OCI-LY7 (cell line): ENCODE data around the gene FOXO3.

Experiments used
- EZH2phosphoT487 ChIP-seq: fragments of 200-600 bp; sonication (generic); IDR thresholded peaks from 2 replicates; pipeline ENCODE4 v1.6.1; 2018; ENCODE audit warnings: low read depth, borderline replicate concordance, mild to moderate bottlenecking, mixed run types, antibody characterized with exemption, low read length, moderate library complexity, mixed read lengths
- TF ChIP-seq, protein P1 (sequence below): fragments of 200-600 bp; sonication (generic); conservative IDR thresholded peaks from 2 replicates; pipeline ENCODE4 v1.5.1; 2014; ENCODE audit warnings: mild to moderate bottlenecking, antibody characterized with exemption, low read length, moderate library complexity, mixed read lengths

DNA sequence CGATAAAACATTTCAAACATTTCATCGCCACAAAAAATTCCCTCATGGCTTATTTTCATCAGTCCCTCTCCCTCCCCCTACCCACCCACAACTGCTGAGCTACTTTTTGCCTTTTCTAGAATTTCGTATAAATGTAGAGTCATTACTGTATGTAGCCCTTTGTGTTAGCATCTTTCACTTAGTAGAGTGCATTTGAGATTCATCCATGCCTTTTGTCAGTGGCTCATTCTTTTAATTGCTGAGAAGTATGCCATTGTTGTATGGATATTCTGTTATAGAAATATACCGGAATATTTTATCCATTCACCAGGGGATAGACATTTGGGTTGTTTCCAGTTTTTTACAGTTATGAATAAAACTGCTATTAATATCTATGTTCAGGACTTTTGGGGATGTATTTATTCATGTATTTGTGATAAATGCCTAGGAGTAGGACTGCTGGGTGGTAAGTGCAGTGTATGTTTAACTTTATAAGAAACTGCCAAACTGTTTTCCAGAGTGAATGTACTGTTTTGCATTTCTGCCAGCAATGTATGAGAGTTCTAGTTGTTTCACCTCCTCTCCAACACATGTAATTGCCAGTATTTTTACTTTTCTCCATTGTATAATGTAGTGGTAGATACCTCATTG, 50.4 kb downstream of the FOXO3 start:
- TF ChIP-seq, protein P1, sequence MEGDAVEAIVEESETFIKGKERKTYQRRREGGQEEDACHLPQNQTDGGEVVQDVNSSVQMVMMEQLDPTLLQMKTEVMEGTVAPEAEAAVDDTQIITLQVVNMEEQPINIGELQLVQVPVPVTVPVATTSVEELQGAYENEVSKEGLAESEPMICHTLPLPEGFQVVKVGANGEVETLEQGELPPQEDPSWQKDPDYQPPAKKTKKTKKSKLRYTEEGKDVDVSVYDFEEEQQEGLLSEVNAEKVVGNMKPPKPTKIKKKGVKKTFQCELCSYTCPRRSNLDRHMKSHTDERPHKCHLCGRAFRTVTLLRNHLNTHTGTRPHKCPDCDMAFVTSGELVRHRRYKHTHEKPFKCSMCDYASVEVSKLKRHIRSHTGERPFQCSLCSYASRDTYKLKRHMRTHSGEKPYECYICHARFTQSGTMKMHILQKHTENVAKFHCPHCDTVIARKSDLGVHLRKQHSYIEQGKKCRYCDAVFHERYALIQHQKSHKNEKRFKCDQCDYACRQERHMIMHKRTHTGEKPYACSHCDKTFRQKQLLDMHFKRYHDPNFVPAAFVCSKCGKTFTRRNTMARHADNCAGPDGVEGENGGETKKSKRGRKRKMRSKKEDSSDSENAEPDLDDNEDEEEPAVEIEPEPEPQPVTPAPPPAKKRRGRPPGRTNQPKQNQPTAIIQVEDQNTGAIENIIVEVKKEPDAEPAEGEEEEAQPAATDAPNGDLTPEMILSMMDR: no peak
- no peak for TF ChIP-seq EZH2phosphoT487
